Measurements from ENCODE around the gene TMIGD2.
"Not testable (repeated sequence)": the region's sequence is repeated elsewhere in the genome, so short reads cannot be mapped to it uniquely, and the experiment has no call there.

DNA sequence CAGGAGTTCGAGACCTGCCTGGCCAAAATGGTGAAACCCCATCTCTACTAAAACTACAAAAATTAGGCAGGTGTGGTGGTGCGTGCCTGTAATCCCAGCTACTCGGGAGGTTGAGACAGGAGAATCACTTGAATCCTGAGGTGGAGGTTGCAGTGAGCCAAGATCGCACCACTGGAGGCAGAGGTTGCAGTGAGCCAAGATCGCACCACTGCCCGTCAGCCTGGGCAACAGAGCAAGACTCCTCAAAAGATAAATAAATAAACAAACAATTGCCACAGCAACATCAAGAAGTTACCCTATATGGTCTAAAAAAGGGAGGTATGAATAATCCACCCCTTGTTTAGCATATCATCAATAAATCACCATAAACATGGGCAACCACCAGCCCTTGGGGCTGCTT lies 56.3 kb downstream of the TMIGD2 start:
- TF ChIP-seq, protein P1, sequence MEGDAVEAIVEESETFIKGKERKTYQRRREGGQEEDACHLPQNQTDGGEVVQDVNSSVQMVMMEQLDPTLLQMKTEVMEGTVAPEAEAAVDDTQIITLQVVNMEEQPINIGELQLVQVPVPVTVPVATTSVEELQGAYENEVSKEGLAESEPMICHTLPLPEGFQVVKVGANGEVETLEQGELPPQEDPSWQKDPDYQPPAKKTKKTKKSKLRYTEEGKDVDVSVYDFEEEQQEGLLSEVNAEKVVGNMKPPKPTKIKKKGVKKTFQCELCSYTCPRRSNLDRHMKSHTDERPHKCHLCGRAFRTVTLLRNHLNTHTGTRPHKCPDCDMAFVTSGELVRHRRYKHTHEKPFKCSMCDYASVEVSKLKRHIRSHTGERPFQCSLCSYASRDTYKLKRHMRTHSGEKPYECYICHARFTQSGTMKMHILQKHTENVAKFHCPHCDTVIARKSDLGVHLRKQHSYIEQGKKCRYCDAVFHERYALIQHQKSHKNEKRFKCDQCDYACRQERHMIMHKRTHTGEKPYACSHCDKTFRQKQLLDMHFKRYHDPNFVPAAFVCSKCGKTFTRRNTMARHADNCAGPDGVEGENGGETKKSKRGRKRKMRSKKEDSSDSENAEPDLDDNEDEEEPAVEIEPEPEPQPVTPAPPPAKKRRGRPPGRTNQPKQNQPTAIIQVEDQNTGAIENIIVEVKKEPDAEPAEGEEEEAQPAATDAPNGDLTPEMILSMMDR (IDR thresholded peaks at IDR 0.05; ENCODE audit: low read length): not testable (repeated sequence)
- TF ChIP-seq EZH2 (IDR thresholded peaks at IDR 0.05; ENCODE audit: borderline replicate concordance, low read length): not testable (repeated sequence)

Data from OCI-LY1 (cell line).